Astrocyte of the cerebellum (primary cell): ENCODE data around the gene CEBPG.

Experiments used
- DNase-seq: peaks from one replicate; pipeline ENCODE4 v3.0.0-alpha.2; 2011; ENCODE audit warnings: low read depth
- H3K4me3 ChIP-seq: 2 replicates; pipeline ENCODE4 v1.5.1; 2011; ENCODE audit warnings: mild to moderate bottlenecking, low read depth, low read length, moderate library complexity
- CTCF ChIP-seq: IDR thresholded peaks from 2 replicates; pipeline ENCODE4 v1.5.1; 2012; ENCODE audit warnings: low read length, low read depth, moderate library complexity, mild to moderate bottlenecking; ENCODE audit errors: missing control alignments
- in situ Hi-C: cut with HindIII; loops from 2 replicates; pipeline ENCODE4 v1.10.0; 2017; ENCODE audit warnings: low sequenced_read_pairs

The CEBPG gene

GRCh38 chr19:33343301-33343700 lies 30.2 kb upstream of the CEBPG start:
- in situ Hi-C loops: no loop called here
- H3K4me3 ChIP-seq: no peak overlapping the region
- TF ChIP-seq CTCF: no peak
- DNase-seq: no peak

GRCh38 chr19:33343859-33344572 lies 29.5 kb upstream of the CEBPG start:
- no peak overlapping the region for H3K4me3 ChIP-seq
- DNase-seq: no peak
- in situ Hi-C loops: no loop called here

GRCh38 chr19:33344573-33344925 lies 29.0 kb upstream of the CEBPG start:
- DNase-seq: no peak
- in situ Hi-C loops: no loop called here
- no peak overlapping the region for H3K4me3 ChIP-seq
- TF ChIP-seq CTCF: no peak

More at GRCh38 chr19:33343859-33344572, 29.5 kb upstream of the CEBPG start:
- no peak for TF ChIP-seq CTCF

- DNase-seq: no peak
- no peak for TF ChIP-seq CTCF
- in situ Hi-C loops: no loop called here
- H3K4me3 ChIP-seq: no peak overlapping the region
These were observed 28.3 kb upstream of the CEBPG start for GRCh38 chr19:33345163-33345562.

GRCh38 chr19:33346665-33347064 lies 26.8 kb upstream of the CEBPG start:
- DNase-seq: no peak
- no peak overlapping the region for H3K4me3 ChIP-seq
- in situ Hi-C loops: no loop called here
- no peak for TF ChIP-seq CTCF

GRCh38 chr19:33347300-33347699 lies 26.2 kb upstream of the CEBPG start:
- no peak for DNase-seq
- in situ Hi-C loops: no loop called here
- no peak for TF ChIP-seq CTCF

More at GRCh38 chr19:33347300-33347699, 26.2 kb upstream of the CEBPG start:
- H3K4me3 ChIP-seq: no peak overlapping the region
